ENCODE results near the gene HLA-DMB. TPM values are rescaled to one million over a fixed set of nuclear protein-coding genes. Genes with fewer than 3 reads are reported as not detected.

Gene HLA-DMB
- total RNA-seq (2014; rRNA removed; shearing (Covaris generic)) (not detected in 2 replicates), polyA plus RNA-seq (2016; fragmentation: Nextera tagmentation; extraction: Ambion mirVana) (0.46 TPM in 1 of 2 replicates, not detected in the other)

DNA sequence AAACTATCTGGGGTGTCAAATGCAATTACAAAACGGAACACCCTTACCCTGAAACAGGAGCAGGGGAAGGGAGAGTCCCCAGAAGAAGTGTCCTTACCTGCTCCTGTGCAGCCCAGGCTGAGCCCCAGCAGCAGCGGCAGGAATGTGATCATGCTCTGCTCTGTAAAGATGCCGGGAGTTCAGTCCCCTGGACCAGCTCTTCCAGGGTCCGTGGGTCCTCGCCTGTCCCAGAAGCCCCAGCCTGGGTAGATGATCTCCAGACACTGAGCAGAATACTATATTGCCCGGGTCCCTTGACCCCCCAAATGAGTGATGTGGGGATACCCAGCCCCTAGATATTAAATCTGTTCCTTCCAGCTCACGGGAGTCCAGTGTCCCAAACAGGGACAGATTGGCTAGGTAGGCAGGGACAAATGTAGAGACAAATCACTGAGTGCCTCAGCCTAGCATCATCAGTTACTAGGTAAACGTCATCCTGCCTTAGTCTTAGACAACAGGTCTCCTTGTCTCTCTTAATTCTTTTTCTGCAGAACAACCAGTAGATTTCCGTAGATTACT lies at the start of gene HLA-DMB:
TSS of gene HLA-DMB (minus strand) at position 373 of the 558 bp plus-strand sequence. CDS start at position 152, 221 bp downstream.
- Histone ChIP-seq H3K4me2 (ENCODE audit: unreplicated experiment) (peak within 1 kb of the TSS; percentile 77), H4K20me1 (ENCODE audit: insufficient read depth) (no peaks in the 10 kb centered on the region), H3K4me1 (ENCODE audit: insufficient read depth) (no peaks in the 10 kb centered on the region), H3K9ac (no peak within 1 kb of the TSS), H3K9me2 (ENCODE audit: insufficient read depth) (no peaks in the 10 kb centered on the region), H3K4me3 (peak within 1 kb of the TSS; percentile 39; the same call in 1 of the 2 replicates), H3K36me3 (ENCODE audit: low read depth) (no peaks in the 10 kb centered on the region), H3K27ac (no peak within 1 kb of the TSS), H3K27me3 (replicated peaks; ENCODE audit: insufficient read depth) (no peaks in the 10 kb centered on the region; the same call in none of the 2 replicates), H3F3A (ENCODE audit: insufficient read depth) (no peaks in the 10 kb centered on the region), H2AFZ (0 out of 2 replicates have a peak within 1 kb of the TSS, but pooled peaks have one; percentile 41), H3K79me2 (ENCODE audit: insufficient read depth) (no peaks in the 10 kb centered on the region), H3K9me3 (ENCODE audit: low read depth) (no peaks in the 10 kb centered on the region)
- DNase-seq = peak; percentile 80
- in situ Hi-C loops (cut with MboI) = no loop called here
- no peak for TF ChIP-seq EZH2 (IDR thresholded peaks at IDR 0.05; ENCODE audit: insufficient read depth, poor library complexity, severe bottlenecking)
- TF ChIP-seq EZH2phosphoT487 (IDR thresholded peaks at IDR 0.05; ENCODE audit: insufficient read depth, low read depth) = no peak
- WGBS, 2 experiments (ENCODE audit: low coverage in 1 of 2, low lambda C conversion rate in 2 of 2, missing lambda C conversion rate in 2 of 2) = 32 to 33% methylated on average over 9 of the region's 9 CpGs

DNA sequence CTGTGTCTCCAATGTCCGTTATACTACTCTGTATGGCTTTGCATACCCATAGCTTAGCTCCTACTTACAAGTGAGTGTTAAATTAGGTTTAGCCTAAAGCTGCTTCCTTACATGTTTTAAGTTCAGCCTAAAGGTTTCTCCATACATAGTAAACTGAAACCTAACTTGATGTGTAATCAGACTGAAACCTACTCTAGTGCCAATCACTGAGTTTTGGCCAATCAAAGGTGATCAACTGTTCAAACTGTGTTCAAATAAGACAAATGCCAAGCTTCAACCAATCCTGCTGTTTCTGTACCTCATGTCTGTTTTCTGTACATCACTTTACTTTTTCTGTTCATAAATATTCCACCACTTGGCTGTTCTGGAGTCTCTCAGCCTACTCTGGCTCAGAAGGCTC lies 48.5 kb upstream of the HLA-DMB start:
- 80 to 83% methylated on average over 1 of the region's 1 CpG for WGBS, 2 experiments (ENCODE audit: low coverage in 1 of 2, low lambda C conversion rate in 2 of 2, missing lambda C conversion rate in 2 of 2)
- peaks cover 6% of the 10 kb centered on the region for H3F3A ChIP-seq (ENCODE audit: insufficient read depth)
- no peak overlapping the region for H3K4me2 ChIP-seq (ENCODE audit: unreplicated experiment)
- DNase-seq = no peak
- no peak overlapping the region for H3K27ac ChIP-seq
- no peak for TF ChIP-seq EZH2phosphoT487 (IDR thresholded peaks at IDR 0.05; ENCODE audit: insufficient read depth, low read depth)
- in situ Hi-C loops (cut with MboI) = loop anchor here (10.0 kb wide), 1 partner anchor 95 kb away; no protein-coding TSS in a partner anchor
- H3K9me3 ChIP-seq (ENCODE audit: low read depth) = no peaks in the 10 kb centered on the region
- H3K9me2 ChIP-seq (ENCODE audit: insufficient read depth) = no peaks in the 10 kb centered on the region
- no peaks in the 10 kb centered on the region; the same call in 1 of the 2 replicates for H4K20me1 ChIP-seq (ENCODE audit: insufficient read depth)
- no peaks in the 10 kb centered on the region for H3K36me3 ChIP-seq (ENCODE audit: low read depth)
- no peaks in the 10 kb centered on the region for H3K79me2 ChIP-seq (ENCODE audit: insufficient read depth)
- H3K4me3 ChIP-seq = no peak overlapping the region
- no peaks in the 10 kb centered on the region for H3K4me1 ChIP-seq (ENCODE audit: insufficient read depth)
- peaks cover 17% of the 10 kb centered on the region; the same call in 1 of the 2 replicates for H3K27me3 ChIP-seq (replicated peaks; ENCODE audit: insufficient read depth)
- H3K9ac ChIP-seq = no peak overlapping the region
- no peak overlapping the region for H2AFZ ChIP-seq

DNA sequence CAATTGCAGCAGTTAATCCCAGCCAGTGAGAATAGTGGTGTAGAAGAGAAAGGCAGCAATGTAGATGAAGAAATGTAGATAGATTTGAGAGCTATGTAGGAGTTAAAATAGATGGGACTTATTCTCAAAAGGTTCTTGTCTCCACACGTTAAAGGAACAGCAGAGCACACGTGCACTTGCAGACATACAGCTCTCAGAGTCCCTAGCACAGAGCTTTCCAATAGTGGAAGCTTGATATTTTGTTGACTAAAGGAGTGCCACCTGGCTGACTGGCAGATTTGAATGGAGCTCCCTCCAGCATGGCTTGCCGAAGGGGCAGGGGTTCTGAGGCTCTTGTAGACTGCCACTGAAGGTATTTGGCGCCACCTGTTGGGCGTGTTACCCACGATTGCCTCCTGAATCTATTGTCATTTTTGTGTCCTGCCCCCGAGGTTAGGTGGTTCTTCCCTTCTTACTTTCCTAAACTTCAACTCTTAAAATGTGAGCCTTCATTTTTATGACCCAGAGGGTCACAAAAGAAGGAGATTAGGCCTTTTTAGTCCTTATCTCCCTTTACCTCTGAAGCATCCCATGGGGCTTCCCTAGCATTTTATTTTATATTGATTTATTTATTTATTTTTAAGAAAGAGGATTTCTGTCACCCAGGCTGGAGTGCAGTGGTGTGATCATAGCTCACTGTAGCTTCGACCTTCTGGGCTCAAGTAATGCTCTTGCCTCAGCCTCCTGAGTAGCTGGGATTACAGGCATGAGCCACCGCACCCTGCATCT lies 44.0 kb upstream of the HLA-DMB start:
- Histone ChIP-seq H3K79me2 (ENCODE audit: insufficient read depth) (peaks cover 23% of the 10 kb centered on the region), H3K9me2 (ENCODE audit: insufficient read depth) (no peaks in the 10 kb centered on the region), H4K20me1 (ENCODE audit: insufficient read depth) (no peaks in the 10 kb centered on the region; the same call in 1 of the 2 replicates), H3K9me3 (ENCODE audit: low read depth) (no peaks in the 10 kb centered on the region), H3K4me2 (ENCODE audit: unreplicated experiment) (no peak overlapping the region), H3K9ac (no peak overlapping the region), H3K36me3 (ENCODE audit: low read depth) (peaks cover 28% of the 10 kb centered on the region), H2AFZ (no peak overlapping the region), H3K27ac (peak overlapping the region; percentile 29; the same call in 1 of the 2 replicates), H3F3A (ENCODE audit: insufficient read depth) (peaks cover 52% of the 10 kb centered on the region), H3K4me1 (ENCODE audit: insufficient read depth) (no peaks in the 10 kb centered on the region), H3K27me3 (replicated peaks; ENCODE audit: insufficient read depth) (no peaks in the 10 kb centered on the region), H3K4me3 (no peak overlapping the region)
- WGBS, 2 experiments (ENCODE audit: low coverage in 1 of 2, low lambda C conversion rate in 2 of 2, missing lambda C conversion rate in 2 of 2) = 11 to 12% methylated on average over 9 of the region's 9 CpGs
- peak; percentile 86 for DNase-seq
- in situ Hi-C loops (cut with MboI) = loop anchor here (10.0 kb wide), 1 partner anchor 90 kb away; no protein-coding TSS in a partner anchor
- TF ChIP-seq EZH2phosphoT487 (IDR thresholded peaks at IDR 0.05; ENCODE audit: insufficient read depth, low read depth) (no peak), EZH2 (IDR thresholded peaks at IDR 0.05; ENCODE audit: insufficient read depth, poor library complexity, severe bottlenecking) (no peak)

DNA sequence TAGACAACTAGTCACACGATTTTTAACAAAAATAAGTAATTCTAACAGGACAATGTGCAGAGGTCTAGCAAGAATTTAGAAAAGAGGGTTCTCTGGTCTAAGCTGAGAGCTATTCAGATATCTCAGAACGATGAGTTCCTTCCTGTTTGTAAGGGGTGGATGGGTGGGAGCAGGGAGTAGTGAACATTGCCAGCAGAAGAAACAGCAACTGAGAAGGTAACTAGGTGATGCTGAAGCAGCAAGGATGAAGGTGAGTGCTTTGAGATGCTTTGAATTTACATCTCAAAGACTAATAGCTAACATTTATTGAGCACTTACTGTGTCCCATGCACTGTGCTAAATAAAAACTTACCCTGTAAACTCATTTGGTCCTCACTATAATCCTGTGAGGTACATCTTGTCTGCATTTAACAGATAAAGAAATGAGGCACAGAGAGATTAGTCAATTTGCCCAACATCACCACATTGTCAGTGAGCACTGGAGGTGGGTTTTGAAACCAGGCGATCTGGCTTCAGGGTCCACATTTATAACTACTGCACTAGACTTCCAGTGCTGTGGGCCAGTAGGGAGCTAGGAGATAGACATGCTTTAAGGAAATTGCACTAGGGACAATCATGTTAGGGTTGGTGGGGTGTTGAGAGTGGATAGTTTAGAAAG lies 43.3 kb upstream of the HLA-DMB start:
- H3K4me3 ChIP-seq = no peak overlapping the region
- H3K27ac ChIP-seq = peak overlapping the region; percentile 29
- WGBS, 2 experiments (ENCODE audit: low coverage in 1 of 2, low lambda C conversion rate in 2 of 2, missing lambda C conversion rate in 2 of 2) = 33% methylated on average over 3 of the region's 3 CpGs
- H3K4me2 ChIP-seq (ENCODE audit: unreplicated experiment) = no peak overlapping the region
- H3K27me3 ChIP-seq (replicated peaks; ENCODE audit: insufficient read depth) = no peaks in the 10 kb centered on the region
- H2AFZ ChIP-seq = no peak overlapping the region
- H4K20me1 ChIP-seq (ENCODE audit: insufficient read depth) = peaks cover 2% of the 10 kb centered on the region; the same call in 1 of the 2 replicates
- H3K9ac ChIP-seq = no peak overlapping the region
- H3K79me2 ChIP-seq (ENCODE audit: insufficient read depth) = peaks cover 30% of the 10 kb centered on the region
- peaks cover 35% of the 10 kb centered on the region for H3K36me3 ChIP-seq (ENCODE audit: low read depth)
- H3K9me3 ChIP-seq (ENCODE audit: low read depth) = no peaks in the 10 kb centered on the region
- DNase-seq = no peak
- H3K4me1 ChIP-seq (ENCODE audit: insufficient read depth) = no peaks in the 10 kb centered on the region
- H3K9me2 ChIP-seq (ENCODE audit: insufficient read depth) = no peaks in the 10 kb centered on the region
- in situ Hi-C loops (cut with MboI) = loop anchor here (10.0 kb wide), 1 partner anchor 89 kb away; no protein-coding TSS in a partner anchor
- TF ChIP-seq EZH2 (IDR thresholded peaks at IDR 0.05; ENCODE audit: insufficient read depth, poor library complexity, severe bottlenecking) (no peak), EZH2phosphoT487 (IDR thresholded peaks at IDR 0.05; ENCODE audit: insufficient read depth, low read depth) (no peak)
- peaks cover 59% of the 10 kb centered on the region for H3F3A ChIP-seq (ENCODE audit: insufficient read depth)
